Right hindlimb (tissue), 1 donor: ENCODE results near the gene REN.

ENCODE experiments used
- DNase-seq: peaks from one replicate; pipeline ENCODE4 v3.0.0-alpha.2; 2018

Gene REN

GRCh38 chr1:204166219-204166618 is at the start of gene REN:
Gene REN (minus strand): TSS chr1:204166337. CDS start chr1:204166293, 44 bp downstream.
- no peak for DNase-seq

- peak; percentile 73 for DNase-seq
Measured at GRCh38 chr1:204213668-204214662, 47.8 kb upstream of the REN start, which contains the start of gene GOLT1A. Gene GOLT1A (minus strand): TSS chr1:204213988. CDS start chr1:204213906, 82 bp downstream.

GRCh38 chr1:204212715-204213114 is 46.6 kb upstream of the REN start:
- no peak for DNase-seq

GRCh38 chr1:204211046-204211445 is 44.9 kb upstream of the REN start:
- no peak for DNase-seq

GRCh38 chr1:204207136-204207616 is 41.0 kb upstream of the REN start:
- DNase-seq: peak; percentile 50

GRCh38 chr1:204206121-204206520 is 40.0 kb upstream of the REN start:
- DNase-seq: no peak

- no peak for DNase-seq
Measured at GRCh38 chr1:204205486-204205885, 39.3 kb upstream of the REN start.

GRCh38 chr1:204204944-204205343 is 38.8 kb upstream of the REN start:
- no peak for DNase-seq

GRCh38 chr1:204203206-204203767 is 37.1 kb upstream of the REN start:
- no peak for DNase-seq

GRCh38 chr1:204202481-204202880 is 36.3 kb upstream of the REN start:
- DNase-seq: no peak

- no peak for DNase-seq
Measured at GRCh38 chr1:204201348-204202040, 35.4 kb upstream of the REN start.

GRCh38 chr1:204199579-204199978 is 33.4 kb upstream of the REN start:
- no peak for DNase-seq

- no peak for DNase-seq
Measured at GRCh38 chr1:204198348-204199340, 32.5 kb upstream of the REN start.

GRCh38 chr1:204197068-204197467 is 30.9 kb upstream of the REN start:
- no peak for DNase-seq

- no peak for DNase-seq
Measured at GRCh38 chr1:204196068-204196795, 30.1 kb upstream of the REN start, which contains the start of gene KISS1. Gene KISS1 (minus strand): TSS chr1:204196491. CDS start chr1:204192876, 3,615 bp downstream.

- DNase-seq: no peak
Measured at GRCh38 chr1:204194771-204195170, 28.6 kb upstream of the REN start.

- DNase-seq: no peak
Measured at GRCh38 chr1:204194080-204194479, 27.9 kb upstream of the REN start.

- DNase-seq: no peak
Measured at GRCh38 chr1:204192589-204193352, 26.6 kb upstream of the REN start.

- no peak for DNase-seq
Measured at GRCh38 chr1:204192046-204192445, 25.9 kb upstream of the REN start.

- no peak for DNase-seq
Measured at GRCh38 chr1:204191456-204191855, 25.3 kb upstream of the REN start.
